Stomach (tissue), 4 donors: ENCODE results near the gene CCDC141.

Experiments used
- EP300 ChIP-seq: sonication (generic); formaldehyde crosslinking; IDR thresholded peaks from one replicate; pipeline ENCODE4 v1.6.1; 2017; ENCODE audit warnings: antibody characterized with exemption
- POLR2A ChIP-seq, 4 donors: fragments of 450-650 bp; IDR thresholded peaks; one replicate each; pipeline ENCODE4 v1.6.1; 2016; ENCODE audit warnings: antibody characterized with exemption in 4 of 4, control low read depth in 2 of 4, mild to moderate bottlenecking in 1 of 4, moderate library complexity in 1 of 4
- POLR2AphosphoS5 ChIP-seq, 3 donors: sonication (generic); formaldehyde crosslinking; IDR thresholded peaks; one replicate each; pipeline ENCODE4 v1.6.1; 2016; ENCODE audit warnings: antibody characterized with exemption in 3 of 3
- TF ChIP-seq, protein P1 (sequence below), 7 experiments: fragments of 450-650 bp in 4 of 7; fragments of 200-600 bp in 3 of 7; sonication (generic) in 3 of 7; IDR thresholded peaks; one replicate each; pipeline ENCODE4 v1.5.1; 2016 to 2019; ENCODE audit warnings: antibody characterized with exemption in 7 of 7, control low read depth in 2 of 7, mild to moderate bottlenecking in 1 of 7

DNA sequence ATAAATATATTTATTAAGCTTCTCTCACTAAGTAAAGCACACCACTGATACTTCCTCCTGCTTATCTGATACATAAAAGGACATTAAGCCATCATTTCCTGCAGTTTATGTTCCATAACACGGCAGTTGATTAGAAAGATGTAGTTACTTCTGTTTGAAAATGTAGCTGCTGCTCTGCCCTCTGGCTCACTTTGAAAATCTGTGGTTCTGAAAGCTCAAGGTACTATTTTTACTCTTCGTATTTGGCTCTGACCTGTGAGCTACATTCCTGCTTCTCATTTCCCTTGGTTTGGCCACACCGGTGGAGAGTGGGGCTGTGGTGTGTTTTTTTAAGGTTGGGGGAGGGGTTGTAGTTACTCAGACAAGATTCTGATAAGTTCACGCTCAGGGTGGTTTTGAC, 229.9 kb downstream of the CCDC141 start:
- TF ChIP-seq POLR2A (IDR thresholded peaks at IDR 0.05): no peak
- TF ChIP-seq, protein P1, sequence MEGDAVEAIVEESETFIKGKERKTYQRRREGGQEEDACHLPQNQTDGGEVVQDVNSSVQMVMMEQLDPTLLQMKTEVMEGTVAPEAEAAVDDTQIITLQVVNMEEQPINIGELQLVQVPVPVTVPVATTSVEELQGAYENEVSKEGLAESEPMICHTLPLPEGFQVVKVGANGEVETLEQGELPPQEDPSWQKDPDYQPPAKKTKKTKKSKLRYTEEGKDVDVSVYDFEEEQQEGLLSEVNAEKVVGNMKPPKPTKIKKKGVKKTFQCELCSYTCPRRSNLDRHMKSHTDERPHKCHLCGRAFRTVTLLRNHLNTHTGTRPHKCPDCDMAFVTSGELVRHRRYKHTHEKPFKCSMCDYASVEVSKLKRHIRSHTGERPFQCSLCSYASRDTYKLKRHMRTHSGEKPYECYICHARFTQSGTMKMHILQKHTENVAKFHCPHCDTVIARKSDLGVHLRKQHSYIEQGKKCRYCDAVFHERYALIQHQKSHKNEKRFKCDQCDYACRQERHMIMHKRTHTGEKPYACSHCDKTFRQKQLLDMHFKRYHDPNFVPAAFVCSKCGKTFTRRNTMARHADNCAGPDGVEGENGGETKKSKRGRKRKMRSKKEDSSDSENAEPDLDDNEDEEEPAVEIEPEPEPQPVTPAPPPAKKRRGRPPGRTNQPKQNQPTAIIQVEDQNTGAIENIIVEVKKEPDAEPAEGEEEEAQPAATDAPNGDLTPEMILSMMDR (IDR thresholded peaks at IDR 0.05): no peak
- TF ChIP-seq EP300: no peak
- TF ChIP-seq POLR2AphosphoS5 (IDR thresholded peaks at IDR 0.05): no peak
